ENCODE results near the gene LOXL4.

Gene LOXL4

DNA sequence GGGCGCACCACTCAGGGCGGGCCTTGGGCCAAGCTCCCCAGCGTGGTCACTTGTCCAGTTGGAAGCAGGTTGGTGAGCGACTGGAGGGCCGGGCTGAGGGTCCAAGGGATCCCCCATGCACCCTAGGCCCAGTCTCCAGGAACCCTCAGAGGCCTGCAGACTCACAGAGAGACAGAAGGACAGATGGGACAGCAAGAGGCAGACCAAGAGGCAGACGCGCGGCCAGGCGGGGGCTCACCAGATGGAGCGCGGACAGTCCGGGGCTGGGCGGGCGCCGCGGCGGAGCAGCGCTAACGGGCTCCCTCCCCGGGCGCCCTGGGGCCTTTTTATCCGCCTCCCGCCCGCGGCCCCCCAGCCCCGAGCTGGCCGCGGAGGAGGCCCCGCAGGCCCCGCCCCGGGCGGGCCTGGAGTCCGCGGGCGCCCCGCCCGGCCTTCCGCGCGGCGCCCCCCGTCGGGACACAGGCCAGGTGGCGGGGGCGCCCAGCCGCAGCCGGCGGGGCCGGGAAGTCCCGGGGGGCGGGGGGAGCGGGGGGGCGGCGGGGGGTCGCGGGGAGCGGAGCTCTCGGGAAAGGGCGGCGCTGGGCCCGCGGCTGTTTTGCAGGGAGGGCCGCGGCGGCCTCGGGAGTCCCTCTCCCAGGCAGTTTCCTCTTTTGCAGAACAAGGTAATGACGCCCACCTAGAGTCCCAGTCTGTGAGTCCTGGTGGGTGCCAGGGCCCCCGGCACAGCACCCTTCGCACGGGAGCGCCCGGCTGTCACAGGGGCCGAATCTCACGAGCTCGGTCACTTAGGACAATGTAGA lies at the start of gene LOXL4:
TSS of gene LOXL4 (minus strand) at position 301 of the 800 bp plus-strand sequence. CDS start 5,175 bp downstream, outside the sequence.
- Histone ChIP-seq H3K27me3 (ENCODE audit: control insufficient read depth, insufficient read depth, low read length) (no peaks in the 10 kb centered on the region), H3K27ac (no peak within 1 kb of the TSS), H3K9ac (no peak within 1 kb of the TSS)

DNA sequence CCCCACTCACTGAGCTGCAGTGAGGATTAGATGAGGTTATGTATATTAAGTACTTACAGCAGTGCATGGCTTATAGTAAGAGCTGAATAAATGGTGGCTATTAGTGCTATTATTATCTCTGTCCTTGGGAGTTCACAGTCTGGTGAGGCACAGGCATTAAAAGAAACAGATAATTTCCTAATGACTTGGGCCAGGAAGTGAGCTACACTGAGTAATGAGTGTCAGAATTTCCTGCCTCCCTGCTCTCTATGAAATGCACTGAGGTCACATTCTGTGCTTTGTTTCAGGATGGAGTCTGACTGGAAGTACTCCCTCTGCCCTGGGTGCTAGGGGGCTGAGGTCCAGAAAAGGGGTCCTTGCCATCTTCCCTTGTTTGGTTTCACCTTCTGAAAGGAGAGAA lies 48.7 kb upstream of the LOXL4 start:
- Histone ChIP-seq H3K27me3 (ENCODE audit: control insufficient read depth, insufficient read depth, low read length) (no peaks in the 10 kb centered on the region), H3K4me3 (ENCODE audit: low read depth, low read length) (no peak overlapping the region), H3K4me2 (ENCODE audit: low read length) (no peak overlapping the region), H3K79me2 (no peaks in the 10 kb centered on the region), H2AFZ (no peak overlapping the region), H3K36me3 (ENCODE audit: control insufficient read depth, insufficient read depth, low read length) (no peaks in the 10 kb centered on the region), H3K9me3 (ENCODE audit: control insufficient read depth, low read length) (no peaks in the 10 kb centered on the region), H3K9ac (no peak overlapping the region), H3K4me1 (no peaks in the 10 kb centered on the region), H3K27ac (no peak overlapping the region)
- TF ChIP-seq, protein P1, sequence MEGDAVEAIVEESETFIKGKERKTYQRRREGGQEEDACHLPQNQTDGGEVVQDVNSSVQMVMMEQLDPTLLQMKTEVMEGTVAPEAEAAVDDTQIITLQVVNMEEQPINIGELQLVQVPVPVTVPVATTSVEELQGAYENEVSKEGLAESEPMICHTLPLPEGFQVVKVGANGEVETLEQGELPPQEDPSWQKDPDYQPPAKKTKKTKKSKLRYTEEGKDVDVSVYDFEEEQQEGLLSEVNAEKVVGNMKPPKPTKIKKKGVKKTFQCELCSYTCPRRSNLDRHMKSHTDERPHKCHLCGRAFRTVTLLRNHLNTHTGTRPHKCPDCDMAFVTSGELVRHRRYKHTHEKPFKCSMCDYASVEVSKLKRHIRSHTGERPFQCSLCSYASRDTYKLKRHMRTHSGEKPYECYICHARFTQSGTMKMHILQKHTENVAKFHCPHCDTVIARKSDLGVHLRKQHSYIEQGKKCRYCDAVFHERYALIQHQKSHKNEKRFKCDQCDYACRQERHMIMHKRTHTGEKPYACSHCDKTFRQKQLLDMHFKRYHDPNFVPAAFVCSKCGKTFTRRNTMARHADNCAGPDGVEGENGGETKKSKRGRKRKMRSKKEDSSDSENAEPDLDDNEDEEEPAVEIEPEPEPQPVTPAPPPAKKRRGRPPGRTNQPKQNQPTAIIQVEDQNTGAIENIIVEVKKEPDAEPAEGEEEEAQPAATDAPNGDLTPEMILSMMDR (IDR thresholded peaks at IDR 0.05), result no peak

More for the DNA sequence above, at the start of gene LOXL4:
- TF ChIP-seq, protein P1 (IDR thresholded peaks at IDR 0.05), result no peak
- H3K79me2 ChIP-seq, result no peaks in the 10 kb centered on the region
- no peaks in the 10 kb centered on the region for H3K9me3 ChIP-seq (ENCODE audit: control insufficient read depth, low read length)
- no peaks in the 10 kb centered on the region for H3K36me3 ChIP-seq (ENCODE audit: control insufficient read depth, insufficient read depth, low read length)
- H3K4me3 ChIP-seq (ENCODE audit: low read depth, low read length), result peak within 1 kb of the TSS; percentile 27
- peaks cover 11% of the 10 kb centered on the region for H3K4me1 ChIP-seq
- peak within 1 kb of the TSS; percentile 96 for H2AFZ ChIP-seq
- peak within 1 kb of the TSS; percentile 94 for H3K4me2 ChIP-seq (ENCODE audit: low read length)

DNA sequence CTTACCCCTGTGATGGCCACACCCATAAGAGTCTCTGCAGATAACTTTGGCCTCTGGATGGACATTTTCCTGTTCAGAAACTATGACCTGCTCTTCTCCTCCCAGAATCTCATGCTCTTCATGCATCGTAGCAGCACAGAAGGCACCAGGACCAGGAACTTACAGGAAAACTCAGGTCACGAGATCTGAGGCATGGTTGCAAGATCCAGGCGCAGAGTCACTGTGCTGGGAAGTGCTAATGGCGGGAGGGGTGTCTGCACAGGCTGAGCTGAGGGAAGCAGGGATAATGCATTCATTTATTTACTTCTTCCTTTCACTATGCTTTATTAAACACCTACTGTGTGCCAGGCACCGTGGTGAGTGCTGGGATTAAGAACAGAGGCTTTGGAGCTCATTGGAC lies 48.2 kb upstream of the LOXL4 start:
- H3K27me3 ChIP-seq (ENCODE audit: control insufficient read depth, insufficient read depth, low read length), result no peaks in the 10 kb centered on the region
- no peak overlapping the region for H3K4me3 ChIP-seq (ENCODE audit: low read depth, low read length)
- no peak overlapping the region for H3K4me2 ChIP-seq (ENCODE audit: low read length)
- H2AFZ ChIP-seq, result no peak overlapping the region
- no peaks in the 10 kb centered on the region for H3K79me2 ChIP-seq
- H3K36me3 ChIP-seq (ENCODE audit: control insufficient read depth, insufficient read depth, low read length), result no peaks in the 10 kb centered on the region
- no peak overlapping the region for H3K9ac ChIP-seq
- no peak overlapping the region for H3K27ac ChIP-seq
- TF ChIP-seq, protein P1 (IDR thresholded peaks at IDR 0.05), result no peak
- no peaks in the 10 kb centered on the region for H3K4me1 ChIP-seq
- no peaks in the 10 kb centered on the region for H3K9me3 ChIP-seq (ENCODE audit: control insufficient read depth, low read length)

DNA sequence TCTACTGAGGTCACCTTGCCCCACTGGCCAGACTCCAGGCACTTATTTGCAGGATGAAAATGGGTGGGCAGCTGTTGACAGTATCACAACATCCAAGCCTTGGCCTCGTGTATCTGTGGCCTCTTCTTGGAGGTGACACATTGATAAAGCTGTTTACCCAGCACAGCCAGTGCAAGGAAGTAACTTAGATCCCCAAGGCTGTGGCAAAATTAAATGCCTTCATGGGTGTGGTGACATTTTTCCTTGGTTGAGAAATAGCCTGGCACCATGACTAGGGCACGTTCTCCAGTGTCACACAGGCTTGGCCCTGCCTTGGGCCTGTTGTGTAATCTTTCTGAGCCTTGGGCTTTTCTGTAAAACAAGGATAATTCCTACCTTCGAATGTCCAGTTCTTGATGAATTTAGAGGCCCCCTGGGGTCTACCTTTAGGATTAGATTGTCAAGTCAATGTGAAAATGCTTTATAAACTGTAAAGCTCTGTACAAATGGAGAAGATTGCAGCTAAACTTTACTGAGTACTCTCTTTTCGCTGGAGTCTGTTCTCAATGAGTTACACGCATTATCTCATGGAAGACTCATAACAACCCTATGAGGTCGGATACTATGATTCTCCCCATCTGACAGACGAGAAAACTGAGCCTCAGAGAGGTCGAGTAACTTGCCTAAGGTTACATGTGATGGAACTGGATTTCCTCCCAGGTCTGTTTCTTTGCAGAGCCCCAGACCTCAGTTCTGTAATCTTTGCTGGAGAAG lies 46.7 kb upstream of the LOXL4 start:
- Histone ChIP-seq H3K4me1 (no peaks in the 10 kb centered on the region), H3K27ac (no peak overlapping the region), H3K79me2 (no peaks in the 10 kb centered on the region), H3K27me3 (ENCODE audit: control insufficient read depth, insufficient read depth, low read length) (no peaks in the 10 kb centered on the region), H3K4me2 (ENCODE audit: low read length) (no peak overlapping the region), H3K9me3 (ENCODE audit: control insufficient read depth, low read length) (no peaks in the 10 kb centered on the region), H3K36me3 (ENCODE audit: control insufficient read depth, insufficient read depth, low read length) (no peaks in the 10 kb centered on the region), H3K9ac (no peak overlapping the region), H3K4me3 (ENCODE audit: low read depth, low read length) (no peak overlapping the region), H2AFZ (no peak overlapping the region)
- TF ChIP-seq, protein P1 (IDR thresholded peaks at IDR 0.05), result no peak

Data from parathyroid adenoma (tissue), 2 donors.